CD4-positive, alpha-beta T cell treated with Interleukin-4 for 4 hours (primary cell): ENCODE measurements around the gene ROBO1.
"Not testable (repeated sequence)": the region's sequence is repeated elsewhere in the genome, so short reads cannot be mapped to it uniquely, and the experiment has no call there.

ENCODE experiments used
- DNase-seq: peaks from one replicate; pipeline ENCODE4 v3.0.0-alpha.2; 2020

Gene ROBO1

DNA sequence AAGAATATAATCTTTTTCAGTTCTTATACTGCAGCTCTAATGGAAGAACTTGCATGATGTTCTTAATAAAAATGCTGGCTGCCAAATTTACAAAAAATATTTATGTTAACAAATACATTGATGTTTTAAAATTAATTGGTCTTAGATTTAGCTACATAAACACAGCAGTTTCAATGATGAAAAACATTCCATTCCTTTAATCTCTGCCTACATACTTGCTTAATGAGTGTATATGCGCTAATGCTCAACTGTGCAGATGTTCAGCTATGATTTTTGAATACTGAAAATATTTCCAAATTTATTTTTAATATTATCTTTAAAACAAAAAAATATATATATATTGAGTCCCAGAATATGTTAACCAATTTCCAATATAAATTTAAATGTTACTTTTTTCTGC lies 867.4 kb downstream of the ROBO1 start:
- no peak for DNase-seq

DNA sequence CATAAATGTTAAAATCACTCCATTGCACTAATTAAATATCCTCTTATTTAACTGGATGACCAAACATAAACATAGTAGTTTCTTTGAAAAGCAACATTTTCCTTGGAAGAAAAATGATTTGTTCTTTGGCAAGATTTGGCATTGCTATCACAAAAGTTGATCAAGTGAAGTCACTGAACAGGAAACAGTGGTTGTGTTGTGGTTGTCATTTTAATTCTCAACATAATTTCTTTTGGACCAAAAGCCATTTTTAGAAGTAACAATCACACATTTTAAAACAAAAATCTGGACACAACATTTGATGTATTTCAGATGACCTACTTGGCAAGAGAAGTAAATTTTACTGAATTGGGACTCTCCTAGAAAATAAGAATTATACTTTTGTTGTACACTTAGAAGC lies 872.3 kb downstream of the ROBO1 start:
- DNase-seq = no peak

DNA sequence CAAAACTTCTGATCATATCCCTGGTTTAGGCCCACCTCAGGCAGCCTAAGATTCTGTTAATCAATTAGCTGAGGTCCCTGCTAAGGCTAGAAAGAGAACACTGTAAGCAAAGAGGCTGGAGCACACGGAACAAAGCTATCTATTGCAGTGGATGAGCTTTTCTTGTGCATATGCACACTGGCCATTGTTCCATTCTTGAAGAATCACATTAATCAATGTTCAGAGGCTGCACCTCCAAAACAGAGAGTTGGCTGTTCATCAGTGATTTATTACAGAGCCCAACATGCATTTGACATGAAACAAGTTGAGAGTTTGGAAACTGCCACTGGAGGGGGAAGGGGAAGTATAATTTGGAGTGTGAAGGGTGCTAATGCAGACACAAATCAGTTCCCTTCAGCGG lies 873.0 kb downstream of the ROBO1 start:
- no peak for DNase-seq

DNA sequence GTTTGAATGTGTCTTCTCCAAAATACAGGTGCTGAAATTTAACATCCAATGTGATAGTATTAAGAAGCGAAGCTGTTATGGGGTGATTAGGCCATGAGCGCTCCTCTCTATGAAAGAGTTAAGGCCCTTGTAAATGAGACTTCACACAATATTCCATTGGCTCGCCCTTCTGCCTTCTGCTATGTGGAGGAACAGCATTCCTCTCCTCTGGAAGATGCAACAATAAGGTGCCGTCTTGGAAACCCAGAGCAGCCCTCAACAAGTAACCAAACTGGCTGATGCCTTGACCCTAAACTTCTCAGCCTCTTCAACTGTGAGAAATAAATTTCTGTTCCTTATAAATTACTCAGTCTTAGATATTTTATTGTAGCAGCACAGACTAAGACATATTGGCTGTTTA lies 874.6 kb downstream of the ROBO1 start:
- no peak for DNase-seq

DNA sequence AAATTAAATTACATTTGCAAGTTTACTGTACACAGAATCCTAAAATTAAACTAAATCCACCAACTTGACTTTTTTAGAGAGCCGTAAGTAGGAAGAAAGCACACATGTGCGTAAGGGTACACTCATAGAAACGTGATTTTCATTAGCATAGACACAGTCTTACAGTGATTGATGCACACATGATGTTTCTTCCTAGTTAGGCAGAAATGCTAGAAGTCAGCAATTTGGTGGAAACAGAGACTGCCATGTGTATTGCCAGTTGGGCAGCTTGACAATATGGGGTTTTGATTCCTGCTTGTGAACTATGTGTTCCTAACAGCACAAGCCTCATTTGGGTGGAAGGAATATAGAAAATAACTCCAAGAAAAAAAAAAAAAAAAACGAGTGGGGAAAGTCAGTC lies 878.5 kb downstream of the ROBO1 start:
- DNase-seq = no peak

DNA sequence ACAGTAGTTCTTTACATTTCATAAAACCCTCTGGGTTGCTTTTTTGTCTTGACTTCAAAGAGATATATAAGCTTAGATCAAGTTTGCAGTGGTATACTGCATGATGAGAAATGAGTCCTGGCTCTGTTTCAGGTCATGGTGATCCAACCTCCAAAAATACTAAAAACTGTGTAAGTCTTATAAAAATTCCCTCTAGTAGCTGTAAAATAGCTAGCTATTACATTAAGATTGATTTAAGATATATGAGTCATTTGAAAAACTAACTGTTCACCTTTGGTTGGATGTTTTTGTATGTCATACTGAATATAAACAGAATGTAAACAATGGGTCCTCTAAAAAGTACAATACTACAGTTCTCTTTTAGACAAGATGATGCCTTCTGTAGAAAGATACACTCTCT lies 879.2 kb downstream of the ROBO1 start:
- DNase-seq = no peak

DNA sequence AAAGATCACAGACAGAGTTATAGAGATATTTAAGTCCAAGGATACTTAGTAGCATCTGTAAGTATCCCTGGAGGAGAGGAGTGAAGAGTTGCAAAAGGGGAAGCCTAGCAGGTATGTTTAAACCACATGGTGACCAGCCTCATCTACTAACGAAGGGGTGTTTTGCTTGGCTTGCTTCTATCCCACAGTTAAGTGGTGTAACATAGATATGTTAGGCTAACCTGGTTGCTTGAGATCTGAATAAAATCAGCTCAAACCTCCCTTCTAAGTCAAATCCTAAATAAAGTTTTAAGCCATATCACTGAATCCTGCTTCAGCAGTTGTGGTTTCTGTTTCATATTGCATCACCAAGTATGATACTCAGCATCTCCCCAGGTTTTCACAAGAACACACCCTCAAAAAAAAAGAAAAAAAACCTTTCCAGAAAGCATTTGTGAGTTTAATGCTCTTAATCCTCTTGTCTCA lies 880.2 kb downstream of the ROBO1 start:
- DNase-seq = no peak

DNA sequence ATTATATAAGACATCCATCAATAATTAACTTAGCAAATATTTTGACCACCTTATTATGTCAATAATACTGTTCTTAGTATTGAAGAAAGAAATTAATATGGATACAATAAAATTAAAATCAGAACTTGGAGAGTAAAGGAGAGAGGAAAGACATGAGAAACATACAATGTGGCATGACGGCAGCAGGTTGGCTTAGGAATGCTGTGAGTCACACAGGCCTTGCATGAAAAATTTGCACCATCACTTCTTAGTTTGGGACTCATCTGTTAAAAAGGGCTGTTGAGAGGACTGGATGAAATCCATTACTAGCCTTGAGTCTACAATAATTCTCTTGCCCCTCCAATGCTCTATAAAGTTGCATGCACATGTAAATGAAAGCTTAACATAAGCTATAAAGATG lies 880.8 kb downstream of the ROBO1 start:
- DNase-seq = no peak

DNA sequence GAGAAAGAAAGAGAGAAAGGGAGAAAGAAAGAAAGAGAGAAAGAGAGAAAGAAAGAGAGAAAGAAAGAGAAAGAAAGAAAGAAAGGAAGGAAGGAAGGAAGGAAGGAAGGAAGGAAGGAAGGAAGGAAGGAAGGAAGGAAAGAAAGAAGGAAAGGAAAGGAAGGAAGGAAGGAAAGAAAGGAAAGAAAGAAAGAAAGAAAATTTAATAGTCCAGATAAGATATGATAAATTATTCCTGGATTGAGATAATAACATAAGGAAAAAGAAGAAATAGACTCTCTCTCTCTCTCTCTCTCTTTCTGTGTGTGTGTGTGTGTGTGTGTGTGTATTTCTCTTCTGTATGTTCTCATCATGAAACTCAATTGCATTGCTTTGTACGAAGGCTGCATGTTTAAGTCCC lies 883.2 kb downstream of the ROBO1 start:
- not testable (repeated sequence) for DNase-seq

DNA sequence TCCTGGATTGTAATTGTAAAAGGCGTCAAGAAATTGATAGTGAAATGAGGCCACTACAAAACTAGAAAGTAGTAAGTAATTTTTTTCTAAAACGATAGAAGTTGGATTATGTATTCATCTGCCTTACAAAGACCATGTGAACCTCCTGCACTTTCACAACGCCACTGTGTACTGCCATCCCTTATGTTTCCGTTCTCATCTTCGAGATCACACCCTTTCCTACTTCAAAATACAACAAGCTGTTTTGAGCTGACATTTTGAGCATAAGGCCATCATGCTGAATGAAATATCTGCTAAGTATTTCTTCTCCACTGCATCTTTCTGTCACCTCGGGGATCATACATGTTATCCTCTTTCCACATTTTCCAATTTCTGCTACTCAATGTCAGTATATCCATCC lies 885.5 kb downstream of the ROBO1 start:
- DNase-seq = no peak

DNA sequence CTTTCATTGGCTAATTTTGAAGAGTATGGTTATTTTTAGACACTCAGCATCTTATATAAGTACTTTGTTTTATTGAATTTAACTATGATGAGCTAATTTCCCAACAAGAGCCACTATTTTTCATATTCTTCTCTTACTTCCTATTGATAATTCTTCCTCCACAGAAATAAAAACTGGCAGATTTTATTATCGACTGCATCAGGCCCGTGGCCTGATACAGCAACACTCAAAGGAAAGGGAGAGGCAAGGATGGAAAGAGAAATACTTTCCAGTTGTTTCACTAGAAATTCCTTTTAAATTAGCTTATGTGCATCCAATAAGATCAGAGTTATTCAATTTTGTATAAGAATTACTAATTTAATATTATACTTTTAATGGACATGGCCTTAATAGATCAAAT lies 886.3 kb downstream of the ROBO1 start:
- DNase-seq = no peak

DNA sequence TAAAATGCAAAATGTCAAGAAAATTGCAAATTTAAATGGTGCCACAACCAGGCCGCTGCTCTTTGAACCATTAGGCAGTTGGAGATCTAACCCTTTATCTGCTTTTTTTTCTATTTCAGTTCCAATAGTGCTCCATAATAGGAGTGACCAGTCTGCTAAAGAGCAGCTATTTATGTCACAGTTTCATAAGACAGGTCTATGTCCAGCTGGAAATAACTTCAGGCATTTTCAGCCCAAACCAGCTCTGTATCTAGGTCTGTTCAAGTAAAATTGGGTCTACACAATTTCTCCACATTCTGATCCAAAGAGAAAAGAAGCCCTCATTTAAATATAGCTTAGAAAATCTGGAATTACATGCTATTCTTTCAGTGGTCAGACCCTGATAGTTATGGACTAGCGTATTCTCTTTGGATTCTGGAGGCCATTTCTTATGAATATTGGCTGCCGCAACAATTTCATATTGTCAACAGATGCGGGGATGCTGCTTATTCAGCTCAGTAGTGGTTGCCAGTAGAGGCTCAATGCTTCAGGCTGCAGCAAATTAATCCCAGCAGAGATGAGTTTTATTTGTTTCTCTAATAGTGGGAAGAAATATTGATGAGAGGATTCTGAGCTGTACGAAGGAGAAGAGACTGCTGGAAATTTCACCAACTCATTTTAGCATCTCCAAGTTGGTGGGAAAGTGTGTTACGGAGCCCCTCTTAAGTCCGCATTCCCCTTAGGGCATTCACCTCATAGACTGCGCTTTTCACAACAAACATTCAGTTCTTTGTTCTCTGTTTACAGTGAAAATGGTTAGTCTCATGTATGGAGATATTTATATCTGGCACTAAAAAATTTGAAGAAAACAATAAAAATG lies 887.0 kb downstream of the ROBO1 start:
- DNase-seq = no peak

DNA sequence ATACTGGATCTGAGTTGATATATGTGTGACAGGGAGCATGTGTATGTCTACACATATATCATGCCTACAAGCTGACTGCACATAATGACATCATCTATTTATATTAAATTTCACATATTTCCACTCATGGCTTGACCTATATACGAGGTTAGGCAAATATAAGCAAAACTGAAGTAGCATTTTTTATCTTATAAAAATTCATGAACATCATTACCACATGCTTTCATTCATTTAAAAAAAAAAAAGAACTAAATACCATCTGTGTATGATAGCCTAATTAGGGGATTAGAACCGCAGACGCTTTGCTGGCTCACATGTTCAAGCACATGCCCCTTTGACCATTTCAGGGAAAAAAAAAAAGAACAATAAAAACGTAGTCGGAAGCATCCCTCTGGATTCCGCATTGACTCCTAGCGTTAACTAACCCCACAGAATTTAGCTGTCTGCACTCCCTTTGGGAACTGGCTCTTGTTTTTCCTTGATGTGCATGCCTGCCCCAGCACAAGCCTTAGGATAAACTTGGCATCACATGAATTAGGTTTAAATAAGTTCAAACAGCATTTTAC lies 888.4 kb downstream of the ROBO1 start:
- no peak for DNase-seq

DNA sequence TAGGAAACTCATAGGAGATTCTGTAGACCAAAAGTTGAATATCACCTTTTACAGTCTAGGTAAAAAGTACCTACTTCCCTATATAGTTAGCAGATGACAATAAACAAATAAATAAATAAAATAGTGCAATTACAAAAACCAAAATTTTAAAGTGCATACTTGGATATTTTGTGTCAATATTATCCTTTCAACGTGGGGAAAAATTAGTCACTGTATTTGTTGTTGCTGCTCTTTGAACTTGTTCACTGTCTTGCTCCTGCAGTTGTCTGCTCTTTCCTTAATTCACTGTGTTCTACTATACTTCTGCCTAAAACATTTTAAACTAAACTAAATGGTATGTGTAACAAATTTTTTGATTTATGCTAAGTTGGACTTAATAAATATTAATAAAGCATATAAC lies 889.0 kb downstream of the ROBO1 start:
- no peak for DNase-seq

DNA sequence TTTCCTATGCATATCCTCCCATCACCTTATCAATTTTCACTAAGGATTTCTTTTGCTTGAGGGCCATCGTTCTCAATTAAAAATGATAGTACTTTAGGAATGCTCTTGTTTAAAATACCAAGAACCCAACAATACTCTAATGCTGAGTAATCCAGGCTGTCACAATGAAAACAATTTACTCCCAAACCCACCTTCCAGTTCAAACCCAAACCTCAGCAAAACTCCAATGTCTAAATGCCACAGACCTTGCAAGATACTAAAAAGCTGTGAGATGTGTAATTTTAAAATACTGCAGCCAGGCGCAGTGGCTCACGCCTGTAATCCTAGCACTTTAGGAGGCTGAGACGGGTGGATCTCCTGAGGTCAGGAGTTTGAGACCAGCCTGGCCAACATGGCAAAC lies 889.8 kb downstream of the ROBO1 start:
- DNase-seq = no peak

DNA sequence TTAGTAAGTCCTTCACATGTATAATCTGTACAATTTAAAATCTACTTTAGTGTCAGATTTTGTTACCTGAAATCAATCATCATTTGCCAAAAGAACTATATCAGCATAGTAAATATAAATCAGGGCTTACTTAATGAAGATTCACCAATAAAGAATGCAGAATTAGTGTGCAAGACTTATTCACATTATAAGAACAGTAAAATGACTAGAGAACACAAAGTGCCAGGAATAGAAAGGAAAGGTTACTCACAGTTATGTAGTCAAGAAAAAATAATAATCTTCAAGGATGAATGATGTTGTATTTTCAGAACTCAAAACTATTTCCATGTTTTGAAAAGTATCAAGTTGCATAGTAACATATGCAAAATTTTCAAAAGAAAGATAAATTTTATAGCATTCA lies 891.9 kb downstream of the ROBO1 start:
- DNase-seq = no peak

DNA sequence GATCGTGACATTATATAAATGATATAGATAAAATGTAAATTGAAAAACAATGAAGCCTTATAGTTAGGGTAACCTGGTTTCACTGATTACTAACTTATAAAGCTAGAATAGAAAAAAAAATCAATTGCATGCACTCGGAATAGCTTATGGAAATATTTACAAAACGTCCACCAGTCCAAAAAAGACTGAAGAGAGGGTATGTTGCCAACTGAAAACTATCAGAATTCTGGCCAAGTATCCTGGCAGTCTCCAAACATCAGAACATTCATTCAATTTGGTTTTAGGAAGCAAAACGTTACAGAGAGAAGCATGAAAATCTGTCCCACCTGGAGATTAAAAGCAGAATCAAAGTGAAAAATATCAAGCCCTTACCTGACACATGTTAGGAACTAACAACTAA lies 892.4 kb downstream of the ROBO1 start:
- no peak for DNase-seq

DNA sequence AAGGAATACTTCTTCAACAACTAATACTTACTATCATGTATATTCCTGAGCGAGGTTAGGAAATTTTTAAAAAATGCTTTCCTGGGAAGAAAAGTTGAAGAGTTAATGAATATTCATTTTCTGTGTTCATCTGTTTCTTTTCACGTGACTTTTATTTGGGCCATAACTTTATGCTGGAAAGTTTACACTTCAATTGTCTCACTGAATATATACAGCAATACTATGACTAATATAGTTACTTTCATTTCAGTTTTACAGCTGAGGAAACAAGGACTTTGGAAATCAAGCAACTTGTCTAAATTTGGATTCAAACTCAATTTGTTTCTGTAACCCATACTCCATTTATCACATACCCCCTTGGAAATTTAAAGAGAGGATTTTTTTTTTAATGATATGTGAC lies 894.2 kb downstream of the ROBO1 start:
- DNase-seq = no peak

DNA sequence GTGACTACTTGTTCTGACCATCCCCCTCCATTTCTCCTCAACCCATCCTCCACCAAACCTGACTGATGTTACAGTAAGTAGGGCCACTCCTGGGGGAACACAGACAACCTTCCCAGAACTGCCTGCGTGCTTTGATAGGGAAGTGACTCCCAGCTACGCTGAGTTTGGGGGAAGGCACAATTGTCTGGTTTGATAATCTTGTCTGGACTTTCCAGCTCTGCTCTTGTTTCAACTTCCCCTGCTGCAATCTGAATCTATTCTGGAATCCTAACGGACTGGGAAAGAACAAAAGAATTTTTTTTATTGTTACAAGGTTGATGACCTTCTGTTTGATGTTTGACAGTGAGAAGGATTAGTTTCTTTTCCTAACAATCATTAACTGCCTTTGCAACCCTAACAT lies 895.6 kb downstream of the ROBO1 start:
- no peak for DNase-seq

DNA sequence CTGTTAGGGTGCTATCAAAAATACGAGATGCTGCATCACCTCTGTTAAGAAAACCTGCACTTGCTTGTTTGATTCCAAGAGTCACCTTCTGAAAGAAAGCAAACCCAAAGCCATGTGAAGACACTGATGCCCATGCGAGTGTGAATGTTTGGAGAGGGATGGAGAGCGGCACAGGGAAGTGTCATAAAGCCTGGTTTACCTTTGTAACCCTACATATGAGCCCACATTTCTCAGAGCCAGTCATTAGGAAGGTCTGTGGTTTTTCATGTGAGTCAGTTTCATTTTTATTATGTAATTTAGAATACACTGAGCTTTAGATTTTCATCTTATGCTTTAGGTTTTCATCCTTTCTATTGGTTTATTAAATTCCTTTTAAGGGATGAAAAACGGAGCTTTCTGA lies 896.8 kb downstream of the ROBO1 start:
- DNase-seq = no peak

DNA sequence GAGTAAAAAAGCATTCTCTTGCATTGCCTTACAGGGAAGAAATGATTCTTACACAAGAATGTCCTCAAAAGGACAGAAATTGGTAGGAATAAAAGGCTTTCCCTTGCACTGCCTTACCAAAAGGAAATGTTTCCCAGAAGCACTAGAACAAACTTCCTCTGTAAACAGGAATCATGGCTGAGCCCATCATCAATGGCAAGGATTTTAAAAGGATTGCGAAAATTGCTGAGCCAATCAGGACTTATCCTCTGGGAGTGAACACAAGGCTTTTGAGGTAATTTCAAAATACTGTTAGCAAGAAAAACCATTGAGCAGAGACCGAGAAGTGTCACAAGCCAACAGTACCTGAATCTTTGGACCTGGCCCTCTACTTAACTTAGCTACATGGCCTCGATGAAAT lies 897.3 kb downstream of the ROBO1 start:
- no peak for DNase-seq

DNA sequence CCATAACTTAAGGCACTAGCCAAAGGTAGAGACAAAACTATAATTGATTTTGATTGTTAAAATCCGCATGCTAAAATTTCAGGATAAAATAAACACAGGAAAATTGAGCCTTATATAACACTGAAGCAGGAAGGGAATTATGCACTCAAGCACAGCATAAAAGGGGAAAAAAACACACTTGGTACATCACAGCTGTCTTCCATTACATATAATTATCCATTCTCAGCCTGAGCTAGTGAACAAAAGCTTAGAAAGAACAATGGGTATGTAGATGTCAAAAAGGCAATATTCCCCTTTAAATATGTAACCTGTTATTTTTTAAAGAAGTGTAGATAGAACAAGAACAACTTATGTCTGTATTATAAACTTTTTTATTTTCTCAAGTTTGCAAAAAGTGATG lies 899.2 kb downstream of the ROBO1 start:
- DNase-seq = no peak

DNA sequence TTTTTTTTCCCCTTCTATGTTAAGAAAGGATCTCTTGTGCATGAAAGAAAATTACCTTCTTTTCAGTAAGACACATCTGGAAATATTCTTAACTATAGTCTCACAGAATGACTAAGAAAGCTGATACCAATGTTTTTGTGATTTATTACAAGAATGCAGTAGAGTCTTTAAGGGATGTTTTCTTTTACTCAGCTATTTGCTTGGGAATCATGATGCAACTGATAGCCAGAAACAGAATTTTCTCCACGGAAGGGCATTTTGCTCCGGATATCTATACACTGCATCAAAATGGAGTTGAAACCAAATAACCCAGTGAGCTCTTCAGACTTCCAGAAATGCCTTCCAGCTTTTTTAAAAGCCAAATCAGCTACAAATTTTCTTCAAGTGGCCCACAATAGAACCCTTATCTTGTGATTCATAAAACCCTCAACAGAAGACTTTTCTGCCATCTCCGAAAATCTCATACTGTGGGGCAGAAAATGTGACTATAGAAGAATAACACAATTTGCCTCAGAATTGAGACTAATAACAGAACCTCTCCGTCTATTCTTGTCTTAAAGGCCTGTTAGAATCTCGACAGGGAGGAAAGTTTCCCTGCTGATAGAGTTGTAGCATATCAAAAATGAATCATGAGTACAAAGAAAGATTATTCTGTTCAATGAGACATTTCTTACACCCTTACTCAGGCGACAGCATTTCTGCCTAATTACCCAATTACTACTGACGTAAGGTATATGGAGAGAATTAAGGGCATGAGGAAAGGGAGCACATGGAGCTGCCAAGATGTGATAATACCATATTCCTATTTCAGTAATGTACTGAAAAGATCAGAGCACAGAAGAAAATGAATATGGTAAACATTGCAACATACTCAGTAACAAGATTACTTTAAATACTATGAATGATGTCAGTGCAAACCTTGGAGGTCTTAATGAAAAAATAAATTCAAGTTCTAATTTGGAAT lies 900.1 kb downstream of the ROBO1 start:
- no peak for DNase-seq
